Measurements from ENCODE around the gene FOXL3. TPM values are rescaled to one million over a fixed set of nuclear protein-coding genes. Genes with fewer than 3 reads are reported as not detected.

Gene FOXL3
- polyA plus RNA-seq, 3 donors, result not detected

DNA sequence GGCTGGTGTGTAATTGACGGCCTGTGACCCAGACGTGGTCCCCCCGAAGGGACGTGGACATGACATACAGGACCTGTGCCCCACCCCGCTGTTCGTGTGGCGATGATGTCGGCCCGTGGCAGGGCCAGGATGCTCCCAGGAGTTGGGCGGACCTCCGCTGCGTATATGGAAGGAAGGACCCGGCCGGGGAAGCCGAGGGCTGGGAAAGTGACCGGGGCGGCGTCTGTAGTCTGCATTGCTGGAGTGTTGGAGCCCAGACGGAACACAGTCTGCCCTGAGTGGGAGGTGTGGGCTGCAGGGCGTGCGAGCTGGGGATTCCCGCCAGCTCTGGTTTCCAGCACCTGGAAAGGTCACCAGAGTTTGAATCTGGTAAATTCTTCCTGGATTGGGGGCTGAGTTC is 45.0 kb upstream of the FOXL3 start:
- WGBS (ENCODE audit: insufficient coverage), result 97% methylated on average over 22 of the region's 22 CpGs
- no peak for DNase-seq
- no peak overlapping the region for H3K4me3 ChIP-seq (replicated peaks in 1 of 3; ENCODE audit: low read depth in 2 of 3, low read length in 3 of 3)
- intact Hi-C loops (cut with micrococcal nuclease), result no loop called here
- H3K9me3 ChIP-seq (replicated peaks in 1 of 2; ENCODE audit: control insufficient read depth in 1 of 2, insufficient read depth in 1 of 2, low read length in 2 of 2), result no peaks in the 10 kb centered on the region
- peaks cover 53% of the 10 kb centered on the region for H4K20me1 ChIP-seq (ENCODE audit: insufficient read depth, low read length)
- H3K27ac Mint-ChIP-seq, result no peak overlapping the region
- no peaks in the 10 kb centered on the region for H3K27me3 ChIP-seq (ENCODE audit: control insufficient read depth in 2 of 2, insufficient read depth in 2 of 2, low read length in 2 of 2)
- H3K79me2 ChIP-seq (ENCODE audit: insufficient read depth, low read length), result no peaks in the 10 kb centered on the region
- H3K9ac ChIP-seq (ENCODE audit: insufficient read depth, low read length, poor library complexity, severe bottlenecking), result no peak overlapping the region
- H3K9me3 Mint-ChIP-seq, result peaks cover 0 to 3% (median 0%) of the 10 kb centered on the region in 7 donors
- no peak overlapping the region for H3K4me2 ChIP-seq (replicated peaks; ENCODE audit: extremely low read depth, low read length, poor library complexity, severe bottlenecking)
- no peak overlapping the region for H2AFZ ChIP-seq (ENCODE audit: insufficient read depth, low read depth, low read length, poor library complexity, severe bottlenecking)
- no peaks in the 10 kb centered on the region for H3K27me3 Mint-ChIP-seq (ENCODE audit: low read depth in 3 of 3)
- H3K4me1 ChIP-seq (ENCODE audit: control insufficient read depth in 1 of 2, insufficient read depth in 2 of 2, low read length in 2 of 2), result peaks cover 4 to 8% of the 10 kb centered on the region in 2 donors
- no peak overlapping the region for H3K27ac ChIP-seq (ENCODE audit: low read depth in 1 of 2, low read length in 2 of 2)
- H3K36me3 ChIP-seq (replicated peaks in 1 of 2; ENCODE audit: control insufficient read depth in 1 of 2, insufficient read depth in 2 of 2, low read length in 2 of 2), result peaks cover 19 to 76% of the 10 kb centered on the region in 2 donors
- H3K4me3 Mint-ChIP-seq, result no peak overlapping the region
- peaks cover 33 to 51% of the 10 kb centered on the region in 2 donors for H3K36me3 Mint-ChIP-seq
- H3K4me1 Mint-ChIP-seq, result no peaks in the 10 kb centered on the region
- no peak for TF ChIP-seq CTCF (IDR thresholded peaks at IDR 0.05)

GRCh38 chr7:245574-246295 is 44.2 kb upstream of the FOXL3 start:
- H3K9me3 Mint-ChIP-seq, result peaks cover 0 to 7% (median 0%) of the 10 kb centered on the region in 7 donors
- peaks cover 26 to 83% of the 10 kb centered on the region in 2 donors for H3K36me3 ChIP-seq (replicated peaks in 1 of 2; ENCODE audit: control insufficient read depth in 1 of 2, insufficient read depth in 2 of 2, low read length in 2 of 2)
- intact Hi-C loops (cut with micrococcal nuclease), result no loop called here
- no peak overlapping the region for H2AFZ ChIP-seq (ENCODE audit: insufficient read depth, low read depth, low read length, poor library complexity, severe bottlenecking)
- peaks cover 2 to 4% of the 10 kb centered on the region in 2 donors for H3K4me1 ChIP-seq (ENCODE audit: control insufficient read depth in 1 of 2, insufficient read depth in 2 of 2, low read length in 2 of 2)
- no peak overlapping the region for H3K27ac ChIP-seq (ENCODE audit: low read depth in 1 of 2, low read length in 2 of 2)
- no peak overlapping the region for H3K4me3 ChIP-seq (replicated peaks in 1 of 3; ENCODE audit: low read depth in 2 of 3, low read length in 3 of 3)
- H4K20me1 ChIP-seq (ENCODE audit: insufficient read depth, low read length), result peaks cover 46% of the 10 kb centered on the region
- no peak overlapping the region for H3K4me3 Mint-ChIP-seq
- TF ChIP-seq CTCF (IDR thresholded peaks at IDR 0.05), result no peak
- H3K9ac ChIP-seq (ENCODE audit: insufficient read depth, low read length, poor library complexity, severe bottlenecking), result no peak overlapping the region
- peaks cover 37 to 59% of the 10 kb centered on the region in 2 donors for H3K36me3 Mint-ChIP-seq
- no peaks in the 10 kb centered on the region for H3K79me2 ChIP-seq (ENCODE audit: insufficient read depth, low read length)
- H3K27ac Mint-ChIP-seq, result peak overlapping the region in 1 of 7 donors; percentile 25
- WGBS (ENCODE audit: insufficient coverage), result 96% methylated on average over 36 of the region's 36 CpGs
- no peaks in the 10 kb centered on the region for H3K4me1 Mint-ChIP-seq
- no peak for DNase-seq
- H3K9me3 ChIP-seq (replicated peaks in 1 of 2; ENCODE audit: control insufficient read depth in 1 of 2, insufficient read depth in 1 of 2, low read length in 2 of 2), result no peaks in the 10 kb centered on the region
- no peaks in the 10 kb centered on the region for H3K27me3 ChIP-seq (ENCODE audit: control insufficient read depth in 2 of 2, insufficient read depth in 2 of 2, low read length in 2 of 2)
- no peaks in the 10 kb centered on the region for H3K27me3 Mint-ChIP-seq (ENCODE audit: low read depth in 3 of 3)
- no peak overlapping the region for H3K4me2 ChIP-seq (replicated peaks; ENCODE audit: extremely low read depth, low read length, poor library complexity, severe bottlenecking)
